Transverse colon (tissue), 4 donors: ENCODE measurements around the gene L3MBTL4. TPM values are rescaled to one million over a fixed set of nuclear protein-coding genes. Genes with fewer than 3 reads are reported as not detected.

Source experiments
- DNase-seq: peaks from one replicate; pipeline ENCODE4 v3.0.0-alpha.2; 2019
- H3K27ac ChIP-seq, 4 donors: fragments of 200-600 bp; sonication (generic); 2 replicates each; pipeline ENCODE4 v1.5.1; 2016 to 2018; ENCODE audit warnings: inconsistent platforms in 4 of 4
- H3K27me3 ChIP-seq: fragments of 200-600 bp; sonication (generic); 2 replicates; pipeline ENCODE4 v1.5.1; 2017; ENCODE audit warnings: inconsistent platforms
- H3K36me3 ChIP-seq, 4 donors: fragments of 200-600 bp; sonication (generic); 2 replicates each; pipeline ENCODE4 v1.5.1; 2017 to 2019; ENCODE audit warnings: inconsistent platforms in 4 of 4
- H3K4me1 ChIP-seq, 4 donors: fragments of 200-600 bp; sonication (generic); 2 replicates each; pipeline ENCODE4 v1.5.1; 2017 to 2020; ENCODE audit warnings: inconsistent platforms in 4 of 4
- H3K4me3 ChIP-seq, 4 donors: fragments of 200-600 bp; sonication (generic); 1 replicate in 1 of 4; 2 replicates in 3 of 4; pipeline versions ENCODE4 v1.5.1 to v1.6.1; 2017 to 2019; ENCODE audit warnings: inconsistent platforms in 4 of 4
- H3K9me3 ChIP-seq, 2 donors: fragments of 200-600 bp; sonication (generic); 2 replicates each; pipeline ENCODE4 v1.5.1; 2017 to 2019; ENCODE audit warnings: inconsistent platforms in 2 of 2
- EP300 ChIP-seq: sonication (generic); formaldehyde crosslinking; IDR thresholded peaks from one replicate; pipeline ENCODE4 v1.6.1; 2017; ENCODE audit warnings: antibody characterized with exemption, low read depth
- POLR2A ChIP-seq: fragments of 450-650 bp; IDR thresholded peaks from one replicate; pipeline ENCODE4 v1.6.1; 2016; ENCODE audit warnings: antibody characterized with exemption, mild to moderate bottlenecking, moderate library complexity
- POLR2AphosphoS5 ChIP-seq, 3 donors: sonication (generic); formaldehyde crosslinking; IDR thresholded peaks; one replicate each; pipeline ENCODE4 v1.6.1; 2016; ENCODE audit warnings: antibody characterized with exemption in 3 of 3
- WGBS, 2 donors: methylation state at CpG; one replicate each; pipeline ENCODE4 v1.1.5; 2018; ENCODE audit warnings: low coverage in 1 of 2; 5-methylcytosine and 5-hydroxymethylcytosine counted together
- in situ Hi-C, 4 donors: fragments of 200-750 bp; cut with MboI; loops; one replicate each; pipeline versions ENCODE4 v1.15.0 to v1.15.1; 2017; ENCODE audit warnings: low sequenced_read_pairs in 3 of 4, low pct_ligation_motif_present in 1 of 4, low pct_unique_long_range_greater_than_20kb in 1 of 4
- intact Hi-C: fragments of 100-400 bp; cut with DNase I; formaldehyde crosslinking; loops from one replicate; pipeline ENCODE4 v1.15.1; 2023; ENCODE audit warnings: low total_unique reads
- total RNA-seq, 4 donors: library from RNA; depleted of rRNA; stranded (reverse); fragments of >200 nt; gene quantifications; one replicate each; pipeline ENCODE4 v1.1.0, GENCODE V29; 2016
- TF ChIP-seq, protein P1 (sequence below), 5 experiments: fragments of 200-600 bp in 3 of 5; fragments of 450-650 bp in 2 of 5; sonication (generic) in 3 of 5; IDR thresholded peaks; 1 replicate in 2 of 5; 2 replicates in 3 of 5; pipeline ENCODE4 v1.5.1; 2016 to 2017; ENCODE audit warnings: antibody characterized with exemption in 5 of 5, inconsistent platforms in 3 of 5, mild to moderate bottlenecking in 2 of 5, moderate library complexity in 1 of 5

The L3MBTL4 gene
- total RNA-seq, 4 donors from 2014 or later = 0.20 to 4.9 (median 2.9) TPM

DNA sequence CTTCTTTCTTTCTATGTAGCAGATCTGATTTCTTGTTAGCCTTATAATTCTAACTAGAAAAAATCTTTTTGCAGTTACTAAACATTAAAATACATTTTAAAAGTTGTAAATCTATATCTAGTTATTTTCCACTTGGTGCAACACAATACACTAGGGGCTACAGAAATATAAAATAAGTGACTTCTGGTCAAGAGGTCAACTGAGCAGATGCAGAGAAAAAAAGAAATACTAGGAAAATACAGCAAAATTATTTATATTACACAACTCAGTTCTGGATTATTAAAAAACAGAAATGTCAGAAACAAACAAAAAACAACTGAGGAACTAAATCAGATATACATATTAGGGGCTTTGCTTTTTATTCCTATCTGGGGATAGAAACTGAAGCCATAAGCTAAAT, 83.9 kb downstream of the L3MBTL4 start:
- in situ Hi-C loops = loop anchor here in 1 of 4 donors (10.0 kb wide), 1 partner anchor 64 kb away; no protein-coding TSS in a partner anchor
- no peak for DNase-seq
- intact Hi-C loops = no loop called here
- Histone ChIP-seq H3K9me3 (no peaks in the 10 kb centered on the region), H3K27ac (no peak overlapping the region), H3K27me3 (no peaks in the 10 kb centered on the region), H3K4me3 (no peak overlapping the region), H3K4me1 (no peaks in the 10 kb centered on the region), H3K36me3 (no peaks in the 10 kb centered on the region)
- TF ChIP-seq EP300 = no peak

DNA sequence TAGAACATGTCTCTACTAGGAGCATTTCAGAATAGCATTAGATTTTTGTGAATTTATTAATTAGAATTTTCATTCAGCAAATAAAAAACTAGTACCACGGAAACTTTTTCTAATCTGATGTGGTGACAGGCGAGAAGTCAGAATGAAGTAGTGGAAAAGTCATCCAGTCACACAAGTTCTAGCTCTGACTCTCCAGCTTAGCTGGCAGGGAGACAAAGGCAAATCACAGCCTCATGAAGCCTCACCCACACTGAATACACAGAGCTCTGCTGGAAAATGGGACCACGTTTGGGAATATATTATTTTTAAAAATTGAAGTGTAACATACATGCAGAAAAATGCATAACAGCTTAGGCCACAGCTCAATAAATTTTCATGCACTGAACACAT, 86.1 kb downstream of the L3MBTL4 start:
- TF ChIP-seq EP300 (no peak), POLR2AphosphoS5 (IDR thresholded peaks at IDR 0.05) (no peak), POLR2A (no peak)
- TF ChIP-seq, protein P1, sequence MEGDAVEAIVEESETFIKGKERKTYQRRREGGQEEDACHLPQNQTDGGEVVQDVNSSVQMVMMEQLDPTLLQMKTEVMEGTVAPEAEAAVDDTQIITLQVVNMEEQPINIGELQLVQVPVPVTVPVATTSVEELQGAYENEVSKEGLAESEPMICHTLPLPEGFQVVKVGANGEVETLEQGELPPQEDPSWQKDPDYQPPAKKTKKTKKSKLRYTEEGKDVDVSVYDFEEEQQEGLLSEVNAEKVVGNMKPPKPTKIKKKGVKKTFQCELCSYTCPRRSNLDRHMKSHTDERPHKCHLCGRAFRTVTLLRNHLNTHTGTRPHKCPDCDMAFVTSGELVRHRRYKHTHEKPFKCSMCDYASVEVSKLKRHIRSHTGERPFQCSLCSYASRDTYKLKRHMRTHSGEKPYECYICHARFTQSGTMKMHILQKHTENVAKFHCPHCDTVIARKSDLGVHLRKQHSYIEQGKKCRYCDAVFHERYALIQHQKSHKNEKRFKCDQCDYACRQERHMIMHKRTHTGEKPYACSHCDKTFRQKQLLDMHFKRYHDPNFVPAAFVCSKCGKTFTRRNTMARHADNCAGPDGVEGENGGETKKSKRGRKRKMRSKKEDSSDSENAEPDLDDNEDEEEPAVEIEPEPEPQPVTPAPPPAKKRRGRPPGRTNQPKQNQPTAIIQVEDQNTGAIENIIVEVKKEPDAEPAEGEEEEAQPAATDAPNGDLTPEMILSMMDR (IDR thresholded peaks at IDR 0.05) = no peak
- intact Hi-C loops (no loop called here), in situ Hi-C loops (no loop called here)
- Histone ChIP-seq H3K9me3 (peaks cover 7 to 9% of the 10 kb centered on the region in 2 donors), H3K27ac (no peak overlapping the region), H3K27me3 (no peaks in the 10 kb centered on the region), H3K4me3 (no peak overlapping the region), H3K4me1 (no peaks in the 10 kb centered on the region), H3K36me3 (no peaks in the 10 kb centered on the region)
- DNase-seq = no peak
- 44 to 75% methylated on average over 2 to 3 of the region's 3 CpGs for WGBS, 2 donors

DNA sequence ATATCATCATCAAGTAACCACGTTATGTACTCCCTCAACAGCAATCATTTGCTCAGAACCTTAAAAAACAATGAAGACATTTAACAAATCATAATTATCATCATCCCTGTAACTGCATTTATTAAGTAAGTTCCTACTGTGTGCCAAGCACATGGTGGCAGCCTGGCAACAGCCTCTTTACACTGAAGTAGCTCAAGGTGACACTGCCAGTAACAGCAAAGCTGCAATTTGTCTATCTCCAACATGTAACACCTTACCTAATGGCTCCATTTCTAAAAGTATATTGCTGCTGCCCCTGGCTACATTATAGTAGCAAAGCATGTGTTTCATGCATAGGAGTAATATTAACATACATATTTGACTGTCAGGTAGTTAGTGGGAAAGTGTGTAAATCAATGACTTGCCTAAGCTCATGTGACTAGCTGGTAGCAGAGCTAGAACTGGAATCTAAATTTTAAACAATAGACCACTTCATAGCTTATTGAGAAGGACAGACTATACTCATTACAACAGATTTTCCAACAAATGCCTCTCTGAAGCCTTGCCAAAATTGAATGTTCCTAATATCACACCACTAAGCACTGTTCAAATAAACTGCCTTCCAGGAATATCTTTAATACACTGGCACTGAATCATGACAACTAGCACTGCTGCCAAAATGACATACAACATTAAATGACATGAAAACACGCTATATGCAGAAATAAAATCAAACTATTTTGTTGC, 86.7 kb downstream of the L3MBTL4 start:
- Histone ChIP-seq H3K27ac (no peak overlapping the region), H3K9me3 (peaks cover 13% of the 10 kb centered on the region in 2 donors), H3K36me3 (no peaks in the 10 kb centered on the region), H3K4me3 (no peak overlapping the region), H3K27me3 (no peaks in the 10 kb centered on the region), H3K4me1 (no peaks in the 10 kb centered on the region)
- in situ Hi-C loops (no loop called here), intact Hi-C loops (no loop called here)
- WGBS, 2 donors = 71 to 75% methylated on average over 2 of the region's 2 CpGs
- no peak for DNase-seq
- TF ChIP-seq POLR2AphosphoS5 (IDR thresholded peaks at IDR 0.05) = no peak
- no peak for TF ChIP-seq POLR2A
- TF ChIP-seq, protein P1 (IDR thresholded peaks at IDR 0.05) = no peak
- TF ChIP-seq EP300 = no peak

DNA sequence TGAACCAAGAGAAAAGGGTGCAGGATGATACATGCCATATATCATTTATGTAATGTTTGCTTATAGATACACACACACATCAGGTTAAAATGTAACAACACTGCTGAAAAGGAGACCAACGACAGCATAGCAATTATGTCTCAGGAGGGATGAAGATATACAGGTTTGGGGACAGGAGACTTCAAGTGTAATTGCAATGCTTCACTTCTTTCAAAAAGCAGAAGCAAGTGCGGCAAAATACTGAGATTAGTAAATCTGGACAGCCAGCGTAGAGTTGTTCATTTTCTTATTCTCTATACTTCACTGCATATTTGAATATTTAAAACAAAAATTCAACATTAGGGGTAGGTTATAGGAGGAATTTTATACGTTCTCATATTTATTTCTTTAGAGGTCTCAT, 87.2 kb downstream of the L3MBTL4 start:
- no peak for DNase-seq
- WGBS, 2 donors = 51 to 76% methylated on average over 4 of the region's 4 CpGs
- TF ChIP-seq, protein P1 (IDR thresholded peaks at IDR 0.05) = no peak
- TF ChIP-seq EP300 (no peak), POLR2AphosphoS5 (IDR thresholded peaks at IDR 0.05) (no peak), POLR2A (no peak)
- in situ Hi-C loops = no loop called here
- Histone ChIP-seq H3K36me3 (no peaks in the 10 kb centered on the region), H3K27me3 (no peaks in the 10 kb centered on the region), H3K9me3 (peaks cover 14 to 16% of the 10 kb centered on the region in 2 donors), H3K4me1 (no peaks in the 10 kb centered on the region), H3K27ac (no peak overlapping the region), H3K4me3 (no peak overlapping the region)
- intact Hi-C loops = no loop called here

DNA sequence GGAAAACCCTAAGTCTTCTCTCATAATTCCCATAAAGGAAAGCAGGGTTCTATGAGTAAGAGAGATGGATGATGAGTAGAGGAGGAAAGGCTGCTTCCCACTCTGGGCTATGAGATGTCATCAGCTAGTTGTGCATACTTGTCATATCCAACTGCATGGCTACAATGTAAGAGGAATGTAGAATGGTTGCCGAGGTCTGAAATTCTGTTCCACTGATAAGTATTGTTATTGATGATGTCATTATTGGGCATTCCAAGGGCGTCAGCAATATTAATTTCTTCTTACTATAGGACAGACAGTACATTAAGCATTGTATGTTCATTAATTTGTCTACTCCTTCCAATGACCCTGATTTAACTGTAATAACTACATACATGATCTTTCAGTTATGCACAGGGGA, 88.1 kb downstream of the L3MBTL4 start:
- peaks cover 14 to 16% of the 10 kb centered on the region in 2 donors for H3K9me3 ChIP-seq
- H3K4me3 ChIP-seq = no peak overlapping the region
- TF ChIP-seq, protein P1 (IDR thresholded peaks at IDR 0.05) = no peak
- TF ChIP-seq EP300 (no peak), POLR2AphosphoS5 (IDR thresholded peaks at IDR 0.05) (no peak), POLR2A (no peak)
- H3K27ac ChIP-seq = no peak overlapping the region
- in situ Hi-C loops (no loop called here), intact Hi-C loops (no loop called here)
- no peaks in the 10 kb centered on the region for H3K36me3 ChIP-seq
- H3K4me1 ChIP-seq = no peaks in the 10 kb centered on the region
- no peaks in the 10 kb centered on the region for H3K27me3 ChIP-seq
- WGBS, 2 donors = 88 to 92% methylated on average over 2 of the region's 2 CpGs
- no peak for DNase-seq
